GM18517 (cell line): ENCODE measurements around the gene KIAA1671.
"Not testable (repeated sequence)": the region's sequence is repeated elsewhere in the genome, so short reads cannot be mapped to it uniquely, and the experiment has no call there.

ENCODE experiments used
- ATAC-seq: cut with Tn5 transposase; IDR thresholded peaks from one replicate; pipeline ENCODE4 v1.9.1; 2021; ENCODE audit warnings: mild to moderate bottlenecking, moderate library complexity; ENCODE audit not compliant: unreplicated experiment

KIAA1671 gene

DNA sequence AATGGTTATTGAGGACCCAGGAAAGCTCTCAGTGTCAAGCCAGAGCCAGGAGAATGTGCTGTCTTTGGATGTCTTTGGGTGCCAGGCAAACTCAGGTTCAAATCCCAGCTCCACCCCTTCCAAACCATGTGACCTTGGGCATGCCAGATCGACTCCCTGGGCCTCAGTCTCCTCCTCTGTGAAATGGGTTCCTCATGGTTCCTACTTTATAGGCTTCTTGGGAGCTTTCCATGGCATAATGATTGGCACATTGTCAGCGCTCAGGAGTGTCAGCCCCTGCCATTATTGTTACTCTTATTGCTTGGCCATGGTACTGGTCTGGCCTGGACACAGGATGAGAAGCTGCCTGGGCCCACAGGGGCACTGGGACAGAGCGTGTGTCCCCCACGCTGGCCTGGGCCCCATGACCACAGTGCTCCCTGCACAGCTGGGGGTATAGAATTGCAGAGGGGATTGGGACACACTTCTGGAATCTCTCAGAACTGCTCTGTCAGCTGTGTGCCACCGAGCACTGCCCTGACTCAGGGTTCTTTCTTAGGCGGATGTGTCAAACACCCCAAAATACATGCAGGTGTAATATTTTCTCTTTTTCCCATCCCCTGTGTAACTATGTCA lies 209.5 kb downstream of the KIAA1671 start:
- no peak for ATAC-seq

DNA sequence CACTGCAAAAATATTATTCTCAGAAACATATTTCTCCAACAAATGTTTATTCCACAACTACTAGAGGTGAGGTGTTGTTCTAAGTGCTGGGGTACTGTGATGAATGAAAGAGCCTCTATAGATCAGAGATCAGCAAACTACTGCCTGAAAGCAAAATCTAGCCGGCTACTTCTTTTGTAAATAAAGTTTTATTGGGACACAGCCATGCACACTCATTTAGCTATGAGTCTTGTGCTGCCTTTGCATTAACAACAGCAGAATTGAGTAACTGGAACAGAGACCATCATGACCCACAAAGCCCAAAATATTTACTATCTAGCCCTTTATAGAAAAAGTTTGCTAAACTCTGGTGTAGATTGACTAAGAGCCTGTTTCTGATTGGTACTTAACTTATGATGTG lies 210.0 kb downstream of the KIAA1671 start:
- ATAC-seq, result no peak

DNA sequence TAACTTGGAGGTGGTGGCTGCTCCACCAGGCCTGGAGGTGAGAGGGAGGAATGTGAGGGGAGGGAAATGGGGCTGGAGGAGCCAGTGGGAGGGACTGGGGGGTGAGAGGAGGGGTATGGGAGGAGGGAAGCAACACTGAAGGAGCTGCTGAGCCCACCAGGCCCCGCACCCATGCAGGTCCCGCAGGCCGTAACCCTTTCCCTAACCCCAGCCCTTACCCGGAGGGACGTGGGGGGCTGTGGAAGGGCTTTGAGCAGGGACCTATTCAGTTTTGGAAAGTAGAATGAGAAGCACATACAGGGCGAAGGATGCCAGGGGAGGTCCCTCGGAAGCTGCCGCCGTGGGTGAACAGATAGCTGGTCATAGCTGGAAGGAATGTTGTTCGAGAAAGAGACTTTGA lies 213.3 kb downstream of the KIAA1671 start:
- no peak for ATAC-seq

DNA sequence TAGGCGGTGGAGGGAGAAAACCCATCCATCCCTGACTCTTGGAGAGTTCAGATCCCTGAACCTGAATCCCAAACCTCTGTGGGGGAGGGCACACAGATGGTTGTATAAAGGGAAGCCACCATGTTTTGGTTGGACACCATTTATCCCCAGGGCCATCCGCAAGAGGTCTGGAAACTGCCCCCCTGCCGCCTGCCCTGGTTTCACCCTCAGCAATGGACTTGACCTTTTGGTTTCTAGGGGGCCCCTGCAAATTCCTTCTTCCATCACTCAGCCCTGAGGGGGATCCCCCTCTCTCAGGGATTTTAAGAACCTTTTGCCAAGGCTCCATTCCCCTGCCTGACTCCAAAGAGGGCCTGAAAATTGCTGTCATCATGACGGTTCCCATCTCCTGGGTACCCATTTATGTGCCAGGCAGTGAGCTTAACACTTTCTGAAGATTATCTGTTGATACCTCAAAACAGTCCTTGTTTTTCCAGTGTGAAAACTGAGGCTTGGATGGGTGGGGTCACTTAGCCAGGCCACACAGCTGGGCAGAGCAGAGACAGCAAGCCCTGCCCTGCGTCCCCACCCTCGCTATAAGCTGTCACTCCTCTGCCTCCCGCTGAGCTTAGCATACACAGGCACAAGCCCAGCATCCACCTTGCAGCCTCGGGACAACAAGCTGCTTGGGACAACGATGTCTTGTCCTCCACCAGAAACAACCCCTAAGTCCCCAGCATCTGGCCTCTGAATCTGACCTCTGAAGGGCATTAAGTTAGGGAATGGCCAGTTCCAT lies 213.9 kb downstream of the KIAA1671 start:
- ATAC-seq, result no peak

DNA sequence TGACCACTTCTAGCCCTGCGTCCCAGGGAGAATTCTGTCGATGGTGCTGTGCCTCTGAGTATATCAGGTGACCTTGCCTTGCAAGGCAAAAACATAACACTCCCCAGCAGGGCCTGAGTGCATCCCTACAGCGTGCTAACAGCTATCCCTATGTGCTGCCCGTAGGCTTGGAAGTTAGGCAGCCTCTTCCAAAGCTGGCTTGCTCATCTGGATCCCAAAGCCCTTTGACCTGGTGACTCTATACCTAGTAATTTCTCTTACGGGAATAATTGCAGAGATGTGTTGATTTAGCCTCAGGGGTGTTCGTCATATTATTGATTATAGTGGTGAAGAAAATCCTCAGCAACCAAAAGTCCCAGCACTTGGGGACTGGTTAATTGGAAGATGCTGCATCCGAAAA lies 214.6 kb downstream of the KIAA1671 start:
- no peak for ATAC-seq

DNA sequence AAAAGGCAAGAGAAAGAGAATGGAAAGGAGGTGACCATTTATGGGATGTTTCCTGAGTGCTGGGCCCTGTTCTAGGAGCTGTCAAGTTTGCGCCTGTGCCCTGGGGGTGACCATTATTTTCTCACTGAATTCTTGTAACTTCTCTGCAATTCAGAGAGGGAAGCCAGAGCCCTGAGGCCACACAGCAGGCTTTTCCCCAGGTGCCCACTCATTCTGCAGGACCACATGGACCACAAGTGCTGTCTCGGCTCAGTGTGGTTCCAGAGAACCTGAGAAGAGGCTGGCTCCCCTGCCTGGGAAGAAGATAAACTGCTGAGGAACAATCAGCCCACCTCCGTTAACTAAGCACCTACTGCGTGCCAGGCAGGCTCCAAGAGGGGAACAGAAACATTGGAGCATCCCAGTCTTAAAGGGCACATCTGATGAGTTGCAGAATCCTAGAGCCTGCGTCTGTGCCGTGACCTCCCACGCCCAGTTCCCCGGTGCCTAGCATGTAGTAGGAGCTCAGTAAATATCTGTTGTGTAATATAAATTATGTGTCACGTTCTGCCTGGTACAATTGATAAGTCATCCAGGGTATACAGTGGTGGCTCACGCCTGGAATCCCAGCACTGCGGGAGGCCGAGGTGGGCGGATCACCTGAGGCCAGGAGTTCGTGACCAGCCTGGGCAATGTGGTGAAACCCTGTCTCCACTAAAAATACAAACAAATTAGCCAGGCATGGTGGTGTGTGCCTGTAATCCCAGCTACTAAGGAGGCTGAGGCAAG lies 215.5 kb downstream of the KIAA1671 start:
- ATAC-seq, result no peak

DNA sequence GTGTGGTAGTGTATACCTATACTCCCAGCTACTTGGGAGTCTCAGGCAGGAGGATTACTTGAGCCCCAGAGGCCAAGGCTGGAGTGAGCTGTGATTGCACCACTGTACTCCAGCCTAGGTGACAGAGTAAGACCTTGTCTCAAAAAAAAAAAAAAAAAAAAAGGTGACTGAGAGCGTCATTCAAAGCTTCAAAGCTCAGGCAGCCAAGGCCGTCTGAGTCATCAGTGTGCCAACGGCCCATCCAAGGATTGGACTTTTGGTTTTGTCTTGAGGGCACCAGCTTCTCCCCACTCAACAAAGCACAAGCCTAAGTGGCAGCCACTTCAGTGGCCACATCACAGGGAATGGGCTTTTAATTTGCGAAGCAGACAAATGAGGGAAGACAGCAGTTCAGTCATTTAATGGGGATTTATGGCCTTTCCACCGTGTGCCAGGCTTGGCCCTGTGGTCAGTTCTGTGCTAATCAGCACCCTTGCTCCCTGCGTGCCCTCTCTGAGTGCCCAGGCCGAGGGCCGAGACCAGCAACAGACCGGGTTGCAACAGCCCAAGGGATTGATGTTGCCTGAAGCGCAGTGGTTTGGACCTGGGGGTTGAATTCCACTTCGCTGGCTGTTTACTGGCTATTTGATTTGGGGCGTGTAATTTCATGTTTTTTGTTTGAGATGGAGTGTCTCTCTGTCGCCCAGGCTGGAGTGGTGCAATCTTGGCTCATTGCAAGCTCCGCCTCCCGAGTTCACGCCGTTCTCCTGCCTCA lies 216.9 kb downstream of the KIAA1671 start:
- no peak for ATAC-seq

DNA sequence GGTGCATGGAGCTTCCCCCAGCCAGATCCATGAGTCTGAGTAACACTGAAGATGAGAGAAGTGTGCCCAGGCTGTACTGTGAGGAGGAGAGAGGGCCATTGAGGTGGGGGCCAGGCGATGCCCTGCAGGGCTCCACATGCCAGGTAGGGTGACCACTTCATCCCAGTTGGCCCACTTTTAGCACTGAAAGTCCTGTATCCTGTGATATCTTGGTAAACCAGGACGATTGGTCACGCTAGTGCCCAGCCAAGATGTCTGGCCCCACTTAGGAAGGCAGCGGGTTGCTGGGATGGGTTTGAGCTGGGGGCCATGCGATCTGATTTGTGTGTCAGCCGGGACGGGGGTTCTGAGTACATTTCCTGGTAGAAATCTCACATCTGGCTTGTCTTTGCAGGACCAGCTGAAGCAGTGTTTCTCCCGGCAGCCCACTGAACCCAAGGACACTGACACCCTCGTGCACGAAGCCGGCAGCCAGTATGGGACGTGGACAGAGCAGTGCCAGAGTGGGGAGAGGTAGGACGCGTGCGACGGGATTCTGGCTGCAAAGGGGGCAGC lies 218.0 kb downstream of the KIAA1671 start:
- no peak for ATAC-seq

DNA sequence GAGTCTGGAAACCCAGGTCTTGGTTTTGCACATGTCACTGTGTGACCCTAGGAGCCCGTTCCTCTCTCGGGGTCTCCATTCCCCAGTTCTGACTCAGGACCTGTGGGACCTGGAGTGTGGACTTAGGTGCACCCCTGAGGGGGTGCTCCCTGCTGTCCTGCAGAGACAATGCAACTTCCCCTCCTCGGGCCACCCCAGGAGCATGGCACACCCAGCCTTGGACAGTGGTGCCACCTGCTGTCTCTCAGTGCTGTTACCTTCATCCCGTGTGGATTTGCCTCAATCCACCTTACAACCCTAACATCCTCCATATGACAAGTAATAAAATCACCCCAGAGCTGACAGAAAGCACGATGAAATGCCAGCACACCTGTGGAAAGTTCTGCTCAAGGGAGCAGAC lies 219.6 kb downstream of the KIAA1671 start:
- ATAC-seq, result no peak

DNA sequence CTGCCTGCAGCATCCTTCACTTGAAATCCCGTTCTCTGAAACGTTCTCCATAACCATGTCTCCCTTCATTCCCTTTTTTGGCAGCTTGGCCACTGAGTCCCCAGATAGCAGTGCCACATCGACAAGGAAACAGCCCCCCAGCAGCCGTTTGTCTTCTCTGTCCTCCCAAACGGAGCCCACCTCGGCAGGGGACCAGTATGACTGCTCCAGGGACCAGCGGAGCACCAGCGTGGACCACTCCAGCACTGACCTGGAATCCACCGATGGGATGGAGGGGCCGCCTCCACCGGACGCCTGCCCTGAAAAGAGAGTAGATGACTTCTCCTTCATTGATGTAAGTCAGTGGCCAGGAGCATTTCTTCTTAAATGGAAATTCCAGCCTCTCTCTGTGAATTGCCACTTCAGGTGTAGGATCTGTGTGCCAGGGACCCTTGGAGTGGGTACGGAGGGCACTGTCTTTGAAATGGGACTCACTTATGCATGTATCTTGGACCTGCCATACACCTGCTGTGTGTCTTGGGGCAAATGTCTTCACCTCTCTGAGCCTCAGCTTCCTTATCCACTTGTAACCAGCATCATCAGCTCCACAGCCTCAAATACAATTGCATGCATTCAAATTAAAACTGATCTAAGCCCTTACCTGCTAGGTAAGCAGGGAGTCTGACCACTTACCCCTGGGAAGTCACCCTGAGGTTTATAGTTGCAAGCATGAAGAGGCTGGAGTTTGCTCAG lies 221.8 kb downstream of the KIAA1671 start:
- no peak for ATAC-seq

DNA sequence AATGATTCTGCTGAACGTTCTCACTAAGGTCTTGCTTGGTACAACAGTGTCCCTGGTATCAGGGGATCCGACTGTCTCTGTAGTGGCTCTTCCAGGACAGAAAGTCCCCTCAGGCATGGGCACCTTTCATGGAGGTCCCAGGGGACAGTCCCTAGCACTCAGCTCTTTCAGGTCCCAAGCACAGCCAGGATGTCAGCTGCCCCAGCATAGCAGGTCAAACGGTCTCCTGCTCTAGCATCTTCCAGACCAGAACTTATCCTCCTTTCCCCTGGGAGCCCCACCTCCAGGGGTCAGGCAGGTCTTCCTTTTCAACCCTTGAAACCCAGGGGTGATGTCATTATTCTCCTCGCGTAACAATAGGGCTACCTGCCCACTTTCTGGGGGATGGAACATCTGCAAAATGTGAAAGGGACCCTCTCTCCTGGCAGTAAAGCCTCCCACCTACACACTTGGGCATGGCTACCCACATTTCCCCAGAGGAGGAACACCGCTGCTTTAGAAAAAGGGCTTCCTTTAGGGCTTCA lies 222.4 kb downstream of the KIAA1671 start:
- ATAC-seq, result no peak

DNA sequence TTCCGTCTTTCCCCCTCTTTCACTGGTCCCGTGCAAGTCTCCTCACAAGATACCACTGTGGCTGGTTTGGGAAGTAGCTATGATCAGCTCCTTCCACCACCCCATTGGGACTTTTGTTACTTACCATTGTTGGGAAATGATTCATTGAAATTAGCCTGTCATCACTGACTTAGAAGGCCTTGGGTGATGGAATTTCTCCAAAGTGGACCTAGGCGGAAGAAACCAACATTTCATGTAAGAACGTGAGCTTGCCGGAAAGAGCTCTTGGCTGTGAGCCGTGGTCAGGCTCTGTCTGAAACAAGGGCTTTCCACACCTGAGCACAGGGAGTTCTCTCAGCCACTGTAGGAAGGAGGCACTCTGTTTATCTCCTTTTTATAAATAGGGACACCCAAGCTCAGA lies 223.7 kb downstream of the KIAA1671 start:
- ATAC-seq, result no peak

DNA sequence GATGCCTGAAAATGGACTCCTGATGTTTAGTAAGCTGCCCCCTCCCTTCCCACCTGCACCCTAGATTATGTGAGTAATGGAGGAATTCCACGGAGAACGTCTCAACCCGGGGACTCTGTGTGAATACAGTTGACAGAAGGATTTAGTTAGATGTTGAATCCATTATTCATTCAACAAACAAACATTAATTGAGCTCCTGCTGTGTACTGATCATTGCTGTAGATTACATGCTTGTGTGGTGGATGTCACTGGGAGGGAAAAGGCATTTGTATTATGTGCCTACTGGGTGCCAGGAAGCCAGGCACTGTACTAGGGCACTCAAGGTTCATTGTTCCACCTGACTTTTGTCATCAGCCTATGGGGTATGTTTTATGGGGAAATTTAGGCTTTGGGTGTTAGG lies 224.3 kb downstream of the KIAA1671 start:
- no peak for ATAC-seq

DNA sequence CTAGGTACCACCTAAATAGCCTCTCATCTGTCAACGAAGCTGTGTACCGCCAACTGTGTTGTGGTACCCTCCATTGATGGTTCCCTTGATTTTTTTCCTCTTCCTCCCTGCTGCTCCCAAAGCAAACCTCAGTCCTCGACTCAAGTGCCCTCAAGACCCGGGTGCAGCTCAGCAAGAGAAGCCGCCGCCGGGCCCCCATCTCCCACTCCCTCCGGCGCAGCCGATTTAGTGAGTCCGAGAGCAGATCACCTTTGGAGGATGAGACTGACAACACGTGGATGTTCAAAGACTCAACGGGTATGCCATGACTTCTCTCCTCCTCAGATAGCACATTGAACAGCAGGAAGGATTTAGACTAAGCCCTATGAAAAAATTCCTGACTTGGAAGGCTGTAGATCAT lies 224.7 kb downstream of the KIAA1671 start:
- ATAC-seq, result no peak

DNA sequence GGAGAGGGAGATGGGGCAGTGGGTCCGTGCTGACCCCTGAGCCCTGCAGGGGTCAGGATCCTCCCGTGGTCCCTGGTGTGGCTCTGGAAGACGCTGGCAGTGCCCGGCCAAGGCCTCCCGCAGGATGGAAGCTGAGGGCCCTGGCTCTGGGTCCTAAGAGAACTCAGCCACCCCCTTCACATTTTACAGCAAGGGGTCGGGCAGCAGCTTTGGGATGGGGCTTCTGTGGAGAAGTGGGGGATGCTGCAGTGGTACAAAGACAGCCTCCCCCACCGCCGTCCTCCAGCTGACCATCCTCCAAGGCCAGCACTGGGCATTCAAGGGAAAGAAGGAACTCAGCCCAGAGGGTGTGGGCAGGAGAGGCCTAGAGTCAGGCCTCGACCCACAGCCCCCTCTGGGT lies 225.4 kb downstream of the KIAA1671 start:
- no peak for ATAC-seq

DNA sequence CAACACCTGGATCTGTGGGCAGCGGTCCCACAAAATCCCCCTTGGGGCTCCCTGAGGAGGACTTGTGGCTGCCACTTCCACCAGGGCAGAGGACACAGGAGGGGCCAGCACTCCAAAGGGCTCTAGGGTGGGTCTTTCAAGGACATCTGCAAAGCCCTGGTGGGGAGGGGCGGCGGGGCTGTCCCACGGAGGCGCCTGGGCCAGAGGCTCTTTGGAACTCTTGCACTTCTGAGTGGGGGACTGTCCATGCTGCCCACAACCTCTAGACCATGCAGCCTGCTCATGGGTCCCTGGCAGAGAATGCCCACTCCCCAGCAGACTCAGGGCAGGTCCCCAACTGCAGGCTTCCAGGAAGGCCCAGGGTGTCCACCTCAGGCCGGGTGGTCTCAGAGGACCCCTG lies 225.8 kb downstream of the KIAA1671 start:
- not testable (repeated sequence) for ATAC-seq

DNA sequence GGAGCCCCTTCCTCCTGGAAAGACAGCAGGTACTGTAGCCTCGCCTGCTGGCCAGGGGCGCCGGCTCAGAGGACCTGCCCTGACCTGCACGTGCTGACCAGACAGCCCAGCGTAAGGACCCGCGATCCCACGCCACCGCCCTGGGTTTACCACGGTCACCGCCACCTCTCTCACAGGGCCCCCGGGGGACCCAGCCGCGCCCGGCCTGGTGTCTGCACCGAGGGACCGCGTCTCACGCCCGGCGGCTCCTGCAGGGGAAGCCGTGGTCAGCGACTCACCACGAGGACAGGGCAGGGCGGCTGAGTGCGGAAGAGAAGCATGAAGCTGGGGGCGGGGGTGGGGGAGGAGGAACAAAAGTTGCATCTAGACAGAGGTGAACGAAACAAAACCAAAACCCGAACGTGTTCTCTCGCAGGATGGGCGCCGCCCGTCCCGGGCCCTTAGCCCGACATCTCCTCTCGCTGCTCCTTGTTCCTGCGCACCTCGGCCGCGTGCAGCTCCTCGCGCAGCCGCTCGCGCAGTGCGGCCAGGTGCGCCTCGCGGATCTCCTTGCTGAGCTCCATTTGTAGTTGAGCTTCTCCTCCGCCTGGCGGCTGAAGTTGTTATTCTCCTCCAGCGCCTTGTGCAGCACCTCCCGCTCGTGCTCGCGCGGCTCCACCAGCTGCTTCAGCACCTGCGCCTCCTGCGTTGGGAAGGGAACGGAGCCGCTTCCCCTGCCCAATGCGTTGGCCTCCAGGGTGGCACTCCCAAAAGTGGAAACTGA lies 226.5 kb downstream of the KIAA1671 start:
- not testable (repeated sequence) for ATAC-seq

DNA sequence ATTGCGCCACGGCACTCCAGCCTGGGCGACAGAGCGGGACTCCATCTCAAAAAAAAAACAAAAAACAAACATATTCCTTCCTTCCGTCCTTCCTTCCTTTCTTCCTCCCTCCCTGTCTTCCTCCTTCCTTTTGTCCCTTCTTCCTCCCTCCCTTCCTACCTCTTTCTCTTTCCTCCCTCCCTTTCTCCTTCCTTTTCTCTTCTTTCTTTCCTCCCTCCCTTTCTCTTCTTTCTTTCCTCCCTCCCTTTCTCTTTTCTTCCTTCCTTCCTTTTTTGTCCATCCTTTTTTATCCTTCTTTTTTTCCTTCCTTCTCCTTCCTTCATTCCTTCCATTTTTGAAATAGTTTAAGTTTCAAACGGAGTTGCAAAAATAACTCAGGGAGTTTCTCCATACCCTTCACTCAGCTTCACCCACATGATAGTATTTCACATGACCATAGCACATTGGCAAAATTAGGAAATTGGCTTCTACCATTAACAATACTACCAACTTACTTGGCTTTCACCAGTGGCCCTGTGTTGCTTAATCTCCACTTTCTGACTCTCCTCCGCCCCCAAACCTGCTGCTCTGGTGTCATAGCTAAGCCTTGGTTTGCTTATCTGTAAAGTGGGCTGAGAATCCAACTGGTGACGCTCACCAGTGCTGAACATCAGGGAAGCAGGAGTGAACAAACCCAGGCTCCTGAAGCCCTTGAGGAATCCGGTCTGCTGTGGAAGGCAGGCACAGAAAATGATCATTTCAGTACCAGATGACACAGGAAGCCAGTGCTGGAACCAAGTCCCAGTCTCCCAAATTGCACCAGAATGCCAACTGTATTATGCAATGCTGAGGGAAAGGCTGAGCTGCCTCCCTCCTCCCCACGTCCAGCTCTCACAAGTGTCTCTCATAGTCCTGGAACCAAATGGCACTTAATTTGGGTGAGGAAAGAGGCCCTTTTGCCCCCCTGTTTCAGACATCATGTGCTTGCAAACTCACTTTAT lies 229.9 kb downstream of the KIAA1671 start:
- no peak for ATAC-seq
